ENCODE data around the gene PTOV1.

DNA sequence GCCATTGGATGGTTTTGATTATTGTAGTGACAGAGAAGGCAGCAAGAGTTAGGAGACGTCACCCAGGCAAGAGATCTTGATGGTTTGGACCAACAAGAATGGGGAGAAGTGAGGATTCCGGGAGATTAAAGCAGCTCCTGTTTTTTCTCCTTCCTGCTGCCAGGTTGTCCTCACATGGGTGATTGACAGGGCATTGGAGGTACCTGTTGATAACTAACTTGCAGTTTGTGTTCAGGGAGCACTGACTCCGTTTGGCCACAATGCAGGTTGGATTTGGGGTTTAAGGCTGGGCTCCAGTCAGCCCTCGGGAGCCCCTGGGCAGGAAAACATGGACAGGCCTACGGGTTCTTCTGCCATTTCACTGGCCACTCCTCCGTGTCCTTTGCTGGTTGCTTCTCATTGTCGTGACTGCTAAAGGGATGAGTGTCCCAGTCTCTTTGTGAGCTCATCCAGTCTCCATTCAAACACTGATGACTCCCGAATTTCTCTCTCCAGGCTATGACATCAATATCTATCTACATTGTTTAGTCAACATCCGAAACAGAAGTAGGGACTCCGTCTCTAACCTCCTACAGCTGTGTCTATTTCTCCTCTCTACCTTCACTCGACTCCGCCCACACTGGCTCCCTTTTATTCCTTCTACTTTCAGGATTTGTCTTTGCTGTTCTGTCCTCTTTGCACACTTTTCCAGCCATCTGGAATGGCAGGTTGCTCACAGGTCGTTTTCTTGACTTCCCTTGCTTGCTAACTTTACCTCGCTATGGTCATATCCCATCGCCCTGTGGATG, 1.3 kb upstream of the PTOV1 start:
- TF ChIP-seq, protein P1, sequence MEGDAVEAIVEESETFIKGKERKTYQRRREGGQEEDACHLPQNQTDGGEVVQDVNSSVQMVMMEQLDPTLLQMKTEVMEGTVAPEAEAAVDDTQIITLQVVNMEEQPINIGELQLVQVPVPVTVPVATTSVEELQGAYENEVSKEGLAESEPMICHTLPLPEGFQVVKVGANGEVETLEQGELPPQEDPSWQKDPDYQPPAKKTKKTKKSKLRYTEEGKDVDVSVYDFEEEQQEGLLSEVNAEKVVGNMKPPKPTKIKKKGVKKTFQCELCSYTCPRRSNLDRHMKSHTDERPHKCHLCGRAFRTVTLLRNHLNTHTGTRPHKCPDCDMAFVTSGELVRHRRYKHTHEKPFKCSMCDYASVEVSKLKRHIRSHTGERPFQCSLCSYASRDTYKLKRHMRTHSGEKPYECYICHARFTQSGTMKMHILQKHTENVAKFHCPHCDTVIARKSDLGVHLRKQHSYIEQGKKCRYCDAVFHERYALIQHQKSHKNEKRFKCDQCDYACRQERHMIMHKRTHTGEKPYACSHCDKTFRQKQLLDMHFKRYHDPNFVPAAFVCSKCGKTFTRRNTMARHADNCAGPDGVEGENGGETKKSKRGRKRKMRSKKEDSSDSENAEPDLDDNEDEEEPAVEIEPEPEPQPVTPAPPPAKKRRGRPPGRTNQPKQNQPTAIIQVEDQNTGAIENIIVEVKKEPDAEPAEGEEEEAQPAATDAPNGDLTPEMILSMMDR (IDR thresholded peaks at IDR 0.05), result no peak
- TF ChIP-seq EZH2 (IDR thresholded peaks at IDR 0.05; ENCODE audit: borderline replicate concordance, insufficient read depth, low read depth, low read length, poor library complexity, severe bottlenecking), result no peak
